T-helper 9 cell (primary cell): ENCODE results near the gene CNOT11.
"Not testable (repeated sequence)": the region's sequence is repeated elsewhere in the genome, so short reads cannot be mapped to it uniquely, and the experiment has no call there.

Experiments used
- DNase-seq: peaks from one replicate; pipeline ENCODE4 v3.0.0-alpha.2; 2020
- total RNA-seq, 2 donors: gene quantifications; one replicate each; lab custom pipeline; 2026; lab: John Stamatoyannopoulos, UW

CNOT11 gene
- 46.6 to 59.2 reads per million in 2 donors for total RNA-seq

DNA sequence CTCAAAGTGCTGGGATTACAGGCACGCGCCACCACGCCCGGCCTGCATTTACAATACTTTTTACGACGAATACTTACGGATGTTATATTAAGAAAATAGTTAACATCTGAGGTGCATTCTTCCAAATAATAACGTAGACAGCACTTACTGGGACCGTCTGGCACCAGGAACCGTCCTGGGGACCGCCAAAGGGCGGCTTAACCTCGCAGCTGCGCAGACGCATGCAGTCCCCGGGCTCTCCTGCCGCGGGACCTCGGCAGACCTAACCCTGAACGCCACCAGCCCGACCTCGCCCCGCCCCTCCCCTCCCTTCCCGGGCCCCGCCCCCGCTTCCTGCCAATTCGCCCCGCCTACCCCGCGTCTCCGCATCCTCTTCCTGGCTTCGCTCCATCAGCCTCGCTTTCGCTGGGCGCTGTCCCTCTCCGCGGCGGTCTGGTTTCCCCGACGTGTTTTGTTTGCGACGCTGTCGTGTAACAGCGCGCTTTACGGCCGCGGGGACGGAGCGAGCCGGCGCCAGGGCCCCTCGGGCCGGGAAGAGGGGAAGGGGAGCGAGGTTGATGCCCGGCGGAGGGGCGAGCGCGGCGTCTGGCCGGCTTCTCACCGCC, at the start of gene CNOT11:
CNOT11 (plus strand) TSS at position 479 of the 605 bp plus-strand sequence; CDS start at position 558, 79 bp downstream.
- DNase-seq = peak; percentile 100

DNA sequence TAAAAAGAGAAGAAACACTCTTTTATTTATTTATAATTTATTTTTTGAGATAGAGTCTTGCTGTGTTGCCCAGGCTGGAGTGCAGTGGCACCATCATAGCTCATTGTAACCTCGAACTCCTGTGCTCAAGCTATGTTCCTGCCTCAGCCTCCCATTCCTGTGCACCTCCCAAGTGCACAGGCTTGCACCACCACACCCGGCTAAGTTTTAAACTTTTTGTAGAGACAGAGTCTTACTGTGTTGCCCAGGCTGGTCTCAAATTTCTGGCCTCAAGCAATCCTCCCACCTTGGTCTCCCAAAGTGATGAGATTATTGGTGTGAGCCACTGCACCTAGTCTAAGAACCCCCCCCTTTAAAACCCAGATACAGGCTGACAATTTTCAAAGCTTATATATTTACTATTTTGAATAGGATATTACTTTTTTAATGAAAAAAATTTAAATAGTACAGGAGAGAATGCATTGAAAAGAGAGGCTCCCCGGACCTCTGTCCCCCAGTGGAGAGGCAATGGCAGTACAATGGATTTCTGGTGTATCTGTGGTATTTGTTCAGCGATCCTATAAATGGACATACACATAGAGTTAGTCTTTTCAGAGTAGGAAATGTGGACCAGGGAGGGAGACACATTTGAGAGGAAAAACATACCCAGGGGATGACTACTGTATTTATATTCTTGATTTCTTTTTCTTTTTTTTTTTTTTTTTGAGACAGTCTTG, 48.1 kb upstream of the CNOT11 start:
- DNase-seq = no peak

DNA sequence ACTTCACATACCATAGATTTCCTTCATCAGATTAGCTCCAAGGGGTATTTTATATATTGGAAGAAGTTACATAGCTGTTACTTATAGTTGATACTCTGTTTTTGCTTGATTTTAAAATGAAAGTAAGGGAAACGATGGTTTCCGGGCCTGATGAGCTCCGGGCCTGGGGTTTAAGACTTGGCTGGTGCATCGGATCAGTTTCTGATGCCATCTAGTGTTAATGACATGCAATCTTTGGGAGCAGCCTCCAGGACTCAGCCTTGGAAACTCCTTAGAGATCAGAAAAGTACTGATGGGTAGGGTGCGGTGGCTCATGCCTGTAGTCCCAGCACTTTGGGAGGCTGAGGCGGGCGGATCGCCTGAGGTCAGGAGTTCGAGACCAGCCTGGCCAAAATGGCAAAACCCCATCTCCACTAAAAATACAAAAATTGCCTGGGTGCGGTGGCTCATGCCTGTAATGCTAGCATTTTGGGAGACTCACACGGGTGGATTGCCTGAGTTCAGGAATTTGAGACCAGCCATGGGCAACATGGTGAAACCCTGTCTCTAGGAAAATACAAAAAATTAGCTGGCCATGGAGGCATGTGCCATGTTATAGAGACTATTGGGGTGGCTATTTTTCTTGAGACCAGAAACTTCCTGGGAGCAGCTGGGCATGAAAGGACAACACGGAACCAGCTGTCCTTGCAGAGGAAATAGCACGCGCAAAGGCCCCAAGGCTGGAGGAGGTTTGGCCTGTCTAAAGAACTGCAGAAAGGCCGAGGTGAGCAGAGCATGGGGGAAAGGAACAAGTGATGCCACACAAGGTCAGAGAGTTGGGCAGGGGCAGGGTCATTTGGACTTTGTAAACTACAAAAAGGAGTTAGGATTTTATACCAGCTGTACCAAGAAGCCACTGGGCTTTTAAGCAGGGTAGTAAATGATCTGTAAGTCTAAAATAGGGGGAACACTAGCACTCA, 46.9 kb upstream of the CNOT11 start:
- peak; percentile 13 for DNase-seq

DNA sequence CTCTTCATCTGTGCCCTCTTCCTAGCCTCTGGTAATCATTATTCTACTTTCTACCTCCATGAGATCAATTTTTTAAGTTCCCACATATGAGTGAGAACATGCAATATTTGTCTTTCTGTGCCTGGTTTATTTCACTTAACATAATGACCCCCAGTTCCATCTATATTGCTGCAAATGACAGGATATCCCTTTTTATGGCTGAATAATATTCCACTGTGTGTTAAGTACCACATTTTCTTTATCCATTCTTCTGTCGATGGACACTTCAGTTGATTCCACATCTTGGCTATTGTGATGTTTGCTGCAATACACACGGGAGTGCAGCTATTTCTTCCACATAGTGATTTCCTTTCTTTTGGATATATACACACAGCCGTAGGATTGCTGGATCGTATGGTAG, 43.9 kb upstream of the CNOT11 start:
- DNase-seq = no peak

DNA sequence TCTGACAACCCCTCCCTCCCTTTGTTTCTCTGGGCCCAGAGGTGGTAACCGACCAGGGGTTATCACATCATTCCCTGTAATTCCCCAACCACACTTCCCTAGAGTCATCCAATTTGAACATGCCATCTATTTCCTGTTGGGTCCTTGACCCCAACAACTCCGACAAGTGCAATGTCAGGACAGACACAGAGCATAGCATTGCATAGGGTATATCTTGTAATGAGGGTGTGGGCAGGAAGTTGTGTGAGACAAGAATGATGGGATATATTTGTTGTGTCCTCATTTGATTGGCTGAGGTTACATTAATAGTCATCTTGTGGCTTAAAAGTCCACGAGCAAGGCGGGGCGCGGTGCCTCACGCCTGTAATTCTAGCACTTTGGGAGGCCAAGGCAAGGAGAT, 33.4 kb upstream of the CNOT11 start:
- no peak for DNase-seq

DNA sequence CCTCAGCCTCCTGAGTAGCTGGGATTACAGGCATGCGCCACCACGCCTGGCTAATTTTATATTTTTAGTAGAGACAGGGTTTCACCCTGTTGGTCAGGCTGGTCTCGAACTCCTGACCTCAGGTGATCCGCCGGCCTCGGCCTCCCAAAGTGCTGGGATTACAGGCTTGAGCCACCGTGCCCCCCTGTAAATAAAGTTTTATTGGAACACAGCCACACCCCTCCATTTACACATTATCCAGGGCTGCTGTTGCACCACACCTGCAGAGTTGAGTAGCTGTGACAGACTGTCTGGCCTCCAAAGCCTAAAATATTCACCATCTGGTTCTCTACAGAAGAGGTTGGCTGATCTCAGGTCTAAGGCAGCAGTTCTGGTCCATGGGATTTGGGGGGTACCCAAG, 32.6 kb upstream of the CNOT11 start:
- not testable (repeated sequence) for DNase-seq

DNA sequence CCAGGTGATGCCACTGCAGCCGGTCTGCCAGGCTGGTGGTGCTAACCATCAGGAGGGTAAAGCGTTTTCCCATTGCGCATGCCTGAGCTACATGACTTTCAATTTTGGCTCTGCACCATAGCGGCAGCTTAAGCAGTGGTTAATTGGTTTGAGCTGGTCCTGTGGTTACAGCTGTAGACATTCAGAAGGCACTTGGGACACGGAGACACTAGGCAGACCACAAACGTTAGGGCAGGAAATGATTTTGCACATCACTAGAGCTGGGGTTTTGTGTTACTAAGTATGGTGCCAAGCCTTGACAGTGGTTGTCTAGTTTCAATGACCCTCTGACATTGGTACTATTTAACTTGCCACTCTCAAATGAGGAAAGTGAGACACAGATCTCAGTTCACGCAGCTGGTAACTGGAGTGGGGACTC, 28.9 kb upstream of the CNOT11 start:
- DNase-seq = peak; percentile 4

DNA sequence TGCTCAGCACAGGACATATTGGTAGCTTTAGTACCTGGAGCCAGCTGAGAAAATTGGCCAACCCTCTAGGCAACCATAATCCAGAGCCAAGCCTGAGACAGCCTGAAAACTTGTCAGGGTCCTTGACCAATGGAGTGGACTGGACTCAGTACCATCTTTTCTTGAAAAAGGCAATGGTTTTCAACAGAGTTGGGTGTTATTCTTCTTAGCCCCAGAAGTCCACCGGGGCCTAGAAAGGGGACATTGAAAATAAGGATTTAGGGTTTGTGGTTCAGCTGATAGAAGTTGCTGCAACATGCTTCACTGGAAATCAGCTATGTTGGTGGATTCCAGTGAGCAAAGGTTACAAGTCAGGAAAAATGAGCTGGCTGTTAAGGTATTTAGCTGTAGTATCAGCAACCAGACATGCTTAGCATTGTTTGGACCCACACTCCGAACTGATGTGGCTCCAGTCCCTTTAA, 22.1 kb upstream of the CNOT11 start:
- no peak for DNase-seq

DNA sequence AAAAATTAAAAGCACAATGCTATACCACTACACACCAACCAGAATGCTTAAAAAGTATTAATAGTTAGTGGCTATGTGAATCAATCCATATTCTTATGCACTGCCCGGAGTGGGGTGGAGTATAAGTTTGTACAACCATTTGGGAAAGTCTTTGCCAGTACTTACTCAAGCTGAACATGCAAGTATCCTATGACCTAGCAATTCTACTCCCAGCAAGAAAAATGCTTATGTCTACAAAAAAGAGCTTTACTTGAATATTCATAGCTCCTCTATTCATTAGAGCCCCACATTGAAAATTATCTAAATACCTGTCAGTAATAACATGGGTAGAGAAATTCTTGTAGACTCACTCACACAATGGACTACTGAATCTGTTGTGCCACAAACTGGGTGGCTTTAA, 21.4 kb upstream of the CNOT11 start:
- no peak for DNase-seq

DNA sequence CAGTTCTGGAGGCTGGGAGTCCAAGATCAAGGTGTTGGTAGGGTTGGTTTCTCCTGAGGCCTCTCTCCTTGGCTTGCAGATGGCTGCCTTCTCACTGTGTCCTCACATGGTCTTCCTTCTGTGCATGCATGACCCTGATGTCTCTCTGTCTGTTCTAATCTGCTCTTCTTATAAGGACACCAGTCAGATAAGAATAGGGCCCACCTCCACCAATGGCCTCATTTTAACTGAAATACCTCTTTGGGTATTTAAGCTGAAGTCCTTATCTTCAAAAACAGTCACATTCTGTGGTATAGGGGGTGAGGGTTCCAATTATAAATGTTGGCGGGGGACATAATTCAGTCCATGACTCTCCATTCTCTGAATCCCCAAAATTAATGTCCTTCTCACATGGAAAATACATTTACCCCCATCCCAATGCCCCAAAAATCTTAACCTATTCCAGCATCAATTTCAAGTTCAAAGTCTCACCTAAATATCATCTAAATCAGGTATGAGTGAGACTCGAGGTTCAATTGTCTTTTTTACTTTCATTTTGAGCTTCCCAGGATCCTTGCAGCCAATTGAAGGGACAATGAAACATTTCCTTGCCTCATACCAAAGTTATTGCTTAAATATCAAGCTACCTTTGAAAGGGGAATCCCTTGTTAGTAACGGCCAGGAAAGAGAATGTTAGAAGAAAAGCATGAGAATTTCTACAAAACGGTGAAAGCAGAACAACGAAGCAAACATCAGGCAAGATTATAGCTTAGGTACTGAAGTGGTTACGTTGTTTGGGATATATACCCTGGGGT, 20.6 kb upstream of the CNOT11 start:
- DNase-seq = no peak

DNA sequence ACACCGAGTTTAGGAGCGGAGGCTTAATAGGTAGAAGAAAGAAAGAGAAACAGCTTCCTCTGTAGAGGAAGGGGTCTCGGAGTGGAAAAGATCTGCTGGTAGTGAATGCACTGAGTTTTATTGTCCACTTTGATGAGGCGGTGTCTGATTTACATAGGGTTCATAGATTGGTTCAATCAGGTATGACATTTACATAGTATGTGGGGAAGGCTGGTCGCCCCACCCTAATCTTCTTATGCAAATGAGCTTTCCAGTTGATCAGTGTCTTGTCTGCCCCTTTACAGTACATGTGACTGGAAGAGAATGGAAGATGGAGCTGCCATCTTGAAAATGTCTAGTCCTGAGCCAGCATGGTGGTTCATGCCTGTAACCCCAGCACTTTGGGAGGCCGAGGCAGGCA, 19.9 kb upstream of the CNOT11 start:
- no peak for DNase-seq

DNA sequence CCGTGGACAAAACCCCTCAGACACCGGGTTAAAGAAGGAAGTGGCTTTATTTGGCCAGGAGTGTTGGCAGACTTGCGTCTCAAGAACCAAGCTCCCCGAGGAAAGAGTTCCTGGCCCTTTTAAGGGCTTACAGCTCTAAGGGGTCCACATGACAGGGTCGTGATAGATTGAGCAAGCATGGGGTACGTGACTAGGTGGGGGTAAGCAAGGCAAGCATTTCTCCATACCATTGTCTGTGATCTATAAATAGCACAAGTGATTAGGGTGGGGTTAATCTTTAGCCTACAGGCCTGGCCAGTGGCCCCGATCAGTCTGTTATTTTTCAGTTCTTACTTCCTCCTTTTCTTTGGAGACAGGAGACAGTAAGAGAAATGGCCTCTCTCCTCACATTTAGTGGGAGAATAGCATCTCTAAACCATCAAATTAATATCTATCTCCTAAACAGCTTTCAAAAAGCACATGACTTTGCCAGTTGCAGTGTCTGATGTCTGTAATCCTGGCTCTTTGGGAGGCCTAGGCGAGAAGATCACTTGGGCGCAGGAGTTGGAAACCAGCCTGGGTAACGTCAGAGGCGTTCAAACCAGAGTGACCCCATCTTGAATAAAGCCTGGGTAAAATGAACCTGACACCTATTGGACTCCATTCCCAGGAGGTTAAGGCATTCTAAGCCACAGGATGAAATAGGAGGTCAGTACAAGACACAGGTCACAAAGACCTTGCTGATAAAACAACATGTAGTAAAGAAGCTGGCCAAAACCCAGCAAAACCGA, 18.3 kb upstream of the CNOT11 start:
- DNase-seq = no peak

DNA sequence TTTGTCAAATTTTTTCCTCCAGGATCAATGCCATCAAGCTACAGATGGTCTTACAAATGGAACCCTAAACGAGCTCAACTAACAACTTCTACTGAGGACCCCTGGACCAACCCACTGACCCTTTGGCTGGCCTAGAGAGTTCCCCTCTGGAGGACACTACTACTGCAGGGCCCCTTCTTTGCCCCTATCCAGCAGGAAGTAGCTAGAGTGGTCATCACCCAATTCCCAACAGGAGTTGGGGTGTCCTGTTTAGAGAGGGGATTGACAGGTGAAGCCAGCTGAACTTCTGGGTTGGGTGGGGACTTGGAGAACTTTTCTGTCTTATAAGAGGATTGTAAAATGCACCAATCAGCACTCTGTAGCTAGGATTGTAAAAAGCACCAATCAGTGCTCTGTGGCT, 16.7 kb upstream of the CNOT11 start:
- DNase-seq = not testable (repeated sequence)

DNA sequence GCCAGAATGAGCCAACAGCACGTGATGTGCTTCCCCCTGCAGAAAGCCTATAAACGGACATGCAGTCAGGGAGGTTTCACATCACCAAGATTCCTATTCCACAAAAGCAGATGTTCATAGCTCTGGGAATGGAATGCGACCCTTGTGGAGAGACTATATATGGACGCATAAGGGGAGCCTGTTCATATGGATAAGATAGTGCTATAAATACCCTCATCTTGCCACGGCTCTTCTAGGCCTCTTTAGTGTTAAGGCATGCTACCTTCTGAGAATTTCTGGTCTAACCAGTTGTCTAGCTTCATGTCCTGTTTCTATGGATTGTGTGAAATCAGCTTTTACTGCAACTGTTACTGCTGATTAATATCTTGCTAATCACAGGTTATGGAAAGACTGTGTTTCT, 14.7 kb upstream of the CNOT11 start:
- DNase-seq = not testable (repeated sequence)

DNA sequence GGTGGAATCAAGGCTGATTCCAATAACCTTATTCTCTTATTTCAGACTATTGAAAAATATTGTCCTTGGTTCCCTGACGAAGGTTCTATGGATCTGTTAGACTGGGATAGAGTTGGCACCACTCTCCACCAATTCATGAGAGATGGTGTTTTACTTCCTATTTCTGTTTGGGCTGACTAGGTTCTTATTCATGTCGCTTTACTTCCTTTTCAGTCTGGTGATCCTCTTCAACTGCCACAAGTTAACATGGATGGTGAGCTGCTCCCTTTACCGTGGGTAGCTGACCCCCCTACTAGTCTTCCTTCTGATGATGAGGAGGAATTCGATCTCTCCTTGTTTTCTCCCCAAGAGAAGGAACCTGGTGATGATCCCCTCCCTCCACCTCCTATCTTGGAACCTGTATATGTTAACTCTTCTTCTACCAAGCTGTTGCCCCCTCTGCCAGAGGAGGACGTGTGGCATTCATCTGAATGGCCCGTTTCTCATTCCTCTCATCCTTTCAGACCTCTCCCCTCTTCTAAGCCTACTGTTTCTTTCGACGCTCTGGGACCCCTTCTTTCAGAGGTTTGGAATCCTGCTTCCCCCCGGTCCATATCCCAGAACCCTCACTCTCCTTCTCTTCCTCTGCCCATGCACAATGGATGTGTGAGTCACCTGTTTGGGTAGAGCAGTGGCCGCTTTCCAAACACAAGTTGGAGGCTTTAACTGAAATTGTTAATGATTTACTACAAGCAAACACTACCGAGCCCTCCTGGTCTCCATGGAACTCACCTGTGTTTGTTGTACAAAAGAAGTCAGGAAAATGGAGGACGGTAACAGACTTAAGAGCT, 13.5 kb upstream of the CNOT11 start:
- no peak for DNase-seq

DNA sequence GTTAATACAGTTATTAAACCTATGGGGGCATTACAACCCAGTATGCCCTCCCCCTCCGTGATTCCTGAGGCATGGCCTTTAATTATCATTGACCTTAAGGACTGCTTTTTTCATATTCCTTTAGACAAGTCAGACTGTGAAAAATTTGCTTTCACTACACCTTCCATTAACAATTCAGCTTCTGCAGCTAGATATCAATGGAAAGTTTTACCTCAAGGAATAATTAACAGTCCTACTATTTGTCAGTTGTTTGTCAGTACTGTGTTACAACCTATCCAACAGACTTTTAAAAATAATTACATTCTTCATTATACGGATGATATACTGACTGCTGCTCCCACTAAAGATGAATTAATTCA, 12.9 kb upstream of the CNOT11 start:
- DNase-seq = not testable (repeated sequence)

DNA sequence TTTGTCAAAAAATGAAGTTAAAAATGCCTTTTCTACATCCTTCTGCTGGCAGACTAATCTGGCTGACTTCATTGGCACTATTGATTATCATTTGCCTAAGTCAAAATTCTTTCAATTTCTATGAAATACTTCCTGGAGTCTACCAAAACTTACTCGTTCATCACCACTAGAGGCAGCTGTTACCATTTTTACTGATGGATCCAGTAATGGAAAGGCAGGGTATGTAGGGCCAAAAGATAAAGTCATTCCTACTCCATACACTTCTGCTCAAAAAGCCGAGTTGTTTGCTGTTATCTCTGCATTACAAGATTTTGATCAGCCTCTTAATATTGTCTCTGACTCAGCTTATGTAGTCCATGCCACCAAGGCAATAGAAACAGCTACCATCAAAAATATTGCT, 12.0 kb upstream of the CNOT11 start:
- DNase-seq = not testable (repeated sequence)

DNA sequence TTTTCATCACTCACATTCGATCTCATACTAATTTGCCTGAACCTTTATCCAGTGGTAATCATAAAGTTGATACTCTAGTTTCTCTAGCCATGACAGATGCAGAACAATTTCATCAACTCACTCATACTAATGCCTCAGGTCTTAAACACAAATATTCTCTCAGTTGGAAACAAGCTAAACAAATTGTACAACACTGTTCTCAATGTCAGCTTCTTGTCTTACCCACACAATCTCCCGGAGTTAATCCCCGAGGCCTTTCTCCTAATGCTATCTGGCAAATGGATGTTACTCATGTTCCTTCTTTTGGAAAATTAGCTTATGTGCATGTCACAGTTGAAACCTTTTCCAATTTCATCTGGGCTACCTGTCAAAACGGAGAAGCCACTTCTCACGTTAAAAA, 11.5 kb upstream of the CNOT11 start:
- no peak for DNase-seq

DNA sequence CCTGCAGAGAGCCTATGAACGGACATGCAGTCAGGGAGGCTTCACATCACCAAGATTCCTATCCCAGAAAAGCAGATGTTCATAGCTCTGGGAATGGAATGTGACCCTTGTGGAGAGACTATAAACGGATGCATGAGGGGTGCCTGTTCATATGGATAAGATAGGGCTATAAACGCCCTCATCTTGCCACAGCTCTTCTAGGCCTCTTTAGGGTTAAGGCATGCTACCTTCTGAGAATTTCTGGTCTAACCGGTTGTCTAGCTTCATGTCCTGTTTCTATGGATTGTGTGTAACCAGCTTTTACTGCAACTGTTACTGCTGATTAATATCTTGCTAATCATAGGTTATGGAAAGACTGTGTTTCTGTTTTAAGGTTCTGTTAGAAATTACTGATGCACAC, 8.3 kb upstream of the CNOT11 start:
- DNase-seq = not testable (repeated sequence)

DNA sequence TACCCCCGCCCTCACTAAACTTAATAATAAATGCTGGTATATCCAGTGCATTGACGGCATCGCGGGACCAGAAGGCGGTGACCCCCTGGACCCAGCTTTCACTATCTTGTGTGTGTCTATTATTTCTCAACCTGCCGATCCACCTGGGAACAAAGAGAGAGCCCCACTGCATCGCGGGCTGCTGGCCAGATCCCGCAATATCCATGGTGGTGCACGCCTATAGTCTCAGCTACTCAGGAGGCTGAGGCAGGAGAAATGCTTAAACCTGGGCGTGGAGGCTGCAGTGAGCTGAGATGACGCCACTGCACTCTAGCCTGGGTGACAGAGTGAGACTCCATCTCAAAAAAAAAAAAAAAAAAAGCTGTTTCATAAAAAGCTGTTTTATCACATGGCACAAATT, 7.8 kb upstream of the CNOT11 start:
- not testable (repeated sequence) for DNase-seq

DNA sequence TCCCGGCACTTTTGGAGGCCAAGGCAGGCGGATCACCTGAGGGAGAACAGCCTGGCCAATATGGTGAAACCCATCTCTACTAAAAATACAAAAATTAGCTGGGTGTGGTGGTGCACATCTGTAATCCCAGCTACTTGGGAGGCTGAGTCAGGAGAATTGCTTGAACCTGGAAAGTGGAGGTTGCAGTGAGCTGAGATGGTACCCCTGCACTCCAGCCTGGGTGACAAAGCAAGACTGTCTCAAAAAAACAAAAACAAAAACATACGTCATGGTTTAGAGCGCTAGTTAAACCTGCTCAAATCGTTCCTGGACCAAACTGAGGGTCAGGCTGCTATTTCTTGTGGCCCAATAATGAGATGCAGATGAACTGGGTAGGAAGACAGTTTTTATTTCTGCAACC, 7.2 kb upstream of the CNOT11 start:
- not testable (repeated sequence) for DNase-seq
